Measurements from ENCODE around the gene APOL6.
"Not testable (repeated sequence)": the region's sequence is repeated elsewhere in the genome, so short reads cannot be mapped to it uniquely, and the experiment has no call there.

APOL6 gene

GRCh38 chr22:35618427-35619223, 29.6 kb upstream of the APOL6 start:
- no peak for DNase-seq (ENCODE audit: low read depth)

GRCh38 chr22:35619336-35620094, 28.7 kb upstream of the APOL6 start:
- DNase-seq (ENCODE audit: low read depth), result no peak

- no peak for DNase-seq (ENCODE audit: low read depth)
These were observed 27.5 kb upstream of the APOL6 start for GRCh38 chr22:35620624-35621251.

DNA sequence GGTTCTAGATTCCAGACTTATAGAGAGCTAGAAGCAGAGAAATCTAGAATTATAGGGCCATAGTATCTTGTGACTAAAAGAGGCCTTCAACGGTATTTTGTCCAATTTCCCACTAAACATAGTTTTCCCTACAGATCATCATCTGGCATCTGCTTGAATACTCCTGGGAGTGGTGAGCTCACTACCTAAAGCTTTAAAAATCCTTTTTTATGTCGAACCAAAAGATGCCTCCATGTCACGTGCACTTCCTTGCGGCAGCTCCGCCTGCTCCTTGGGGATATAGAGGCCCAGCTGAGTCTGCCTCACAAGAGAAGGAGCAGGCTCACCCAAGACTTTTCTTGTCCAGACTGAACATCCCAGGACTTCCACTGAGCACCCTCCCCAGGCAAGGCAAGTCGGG, 26.8 kb upstream of the APOL6 start:
- DNase-seq (ENCODE audit: low read depth), result no peak

DNA sequence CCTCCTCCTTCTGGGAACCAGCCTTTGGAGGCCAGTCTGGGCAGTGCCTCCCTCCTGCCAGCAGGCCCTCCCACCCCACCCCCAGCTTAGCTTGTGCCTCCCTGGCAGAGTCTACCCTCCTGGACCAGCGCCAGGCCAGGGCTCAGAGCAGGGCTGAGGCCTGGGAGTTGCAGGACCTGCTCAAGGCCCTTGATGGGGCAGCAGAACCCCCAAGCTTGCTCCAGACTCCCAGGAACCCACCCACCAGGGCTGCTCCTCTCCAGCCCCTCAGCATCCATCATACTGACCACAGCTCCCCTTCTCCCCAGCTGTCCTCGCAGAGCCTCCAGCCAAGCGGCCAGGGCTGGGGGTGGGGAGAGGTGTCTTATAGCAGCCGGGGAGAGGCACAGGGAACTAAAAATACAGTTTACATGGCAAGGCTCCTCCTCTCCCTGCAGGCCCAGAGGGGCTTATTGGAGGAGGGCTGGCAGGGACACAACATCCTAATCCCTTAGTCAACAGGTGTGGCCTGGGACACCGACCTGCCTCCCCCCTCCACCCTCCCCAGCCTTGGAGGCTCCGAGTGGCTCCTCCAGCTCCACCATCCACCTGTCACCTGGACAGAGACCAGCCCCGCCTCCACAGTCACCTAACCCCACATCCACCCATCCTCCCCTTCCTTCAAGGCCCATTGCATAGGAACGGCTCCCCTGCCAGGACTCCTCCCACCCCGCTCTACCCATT, 25.9 kb upstream of the APOL6 start:
- no peak for DNase-seq (ENCODE audit: low read depth)

GRCh38 chr22:35623885-35624284, 24.4 kb upstream of the APOL6 start:
- not testable (repeated sequence) for DNase-seq (ENCODE audit: low read depth)

DNA sequence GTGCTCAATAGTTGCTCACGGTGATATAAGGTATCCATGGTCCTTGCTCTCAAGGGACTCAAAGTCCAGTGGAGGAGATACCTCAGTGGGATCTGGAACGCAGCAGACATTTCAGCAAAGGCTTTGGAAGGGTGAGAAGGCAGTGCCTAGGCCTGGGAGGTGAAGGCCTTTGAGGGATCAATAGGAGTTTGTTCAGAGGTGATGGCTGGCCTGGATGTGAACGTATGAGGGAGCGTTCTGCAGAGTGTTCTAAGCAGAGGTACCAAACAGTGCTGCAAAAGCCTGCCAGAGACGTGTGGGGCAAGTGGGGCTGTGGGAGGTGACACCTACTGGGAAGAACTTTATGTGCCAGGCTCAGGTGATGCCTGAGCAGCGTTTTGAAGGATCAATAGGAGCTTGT, 23.7 kb upstream of the APOL6 start:
- DNase-seq (ENCODE audit: low read depth), result no peak

- no peak for DNase-seq (ENCODE audit: low read depth)
These were observed 22.3 kb upstream of the APOL6 start for GRCh38 chr22:35625763-35626432.

DNA sequence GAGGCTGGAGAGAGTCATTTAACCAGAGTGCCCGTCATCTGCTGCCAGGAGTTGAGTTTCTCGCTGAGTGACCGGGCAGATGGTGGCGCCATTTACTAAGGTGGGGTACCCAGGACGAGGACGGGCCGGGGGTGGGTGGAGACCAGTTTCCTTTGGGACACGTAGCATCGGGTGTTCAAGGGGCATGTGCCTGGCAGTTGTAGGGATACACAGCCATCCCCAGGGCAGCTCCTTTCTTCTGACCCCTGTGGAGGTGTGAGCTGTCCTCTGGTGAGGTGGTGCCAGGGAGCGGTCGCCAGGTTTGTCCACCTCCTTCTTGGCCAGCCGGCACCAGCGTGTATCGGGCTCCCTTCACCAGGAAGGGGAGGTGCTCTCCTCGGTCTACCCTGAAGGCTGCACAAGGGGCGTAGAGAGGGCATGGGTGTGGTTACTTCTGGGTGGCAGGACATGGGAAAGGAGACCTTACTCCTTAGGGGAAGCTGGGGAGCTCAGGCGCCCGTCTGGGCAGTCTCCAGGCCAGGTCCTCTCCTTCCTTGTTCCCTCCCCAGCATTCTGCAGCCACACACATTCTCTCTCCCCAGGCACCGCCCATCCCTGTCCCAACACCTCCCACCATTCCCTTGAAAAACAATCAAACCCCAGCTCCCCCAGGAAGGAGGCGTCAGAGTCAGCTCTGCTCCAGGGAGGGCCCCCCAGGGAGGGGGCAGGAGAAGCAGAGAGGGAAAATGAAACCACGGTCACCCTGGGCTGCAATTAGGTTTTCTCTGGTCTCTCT, 20.8 kb upstream of the APOL6 start:
- DNase-seq (ENCODE audit: low read depth), result peak; percentile 41

DNA sequence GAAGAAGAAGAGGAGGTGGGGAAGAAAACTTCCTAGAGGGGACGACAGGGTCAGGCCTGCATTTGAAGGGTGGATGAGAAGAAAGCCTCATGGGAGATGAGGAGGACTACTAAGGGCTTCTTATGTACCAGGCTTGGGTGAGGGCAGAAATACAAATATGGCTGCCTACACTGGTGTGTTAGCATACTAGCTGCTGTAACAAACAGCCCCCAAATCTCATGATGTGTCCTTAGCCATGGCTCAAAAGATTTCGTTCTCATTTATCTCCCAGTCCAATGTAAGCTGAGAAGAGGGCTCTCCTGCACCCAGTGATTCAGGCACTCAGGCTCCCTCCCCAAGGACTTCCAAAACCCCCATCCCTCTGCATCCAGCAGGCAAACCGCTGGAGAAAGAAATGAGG, 19.5 kb upstream of the APOL6 start:
- no peak for DNase-seq (ENCODE audit: low read depth)

- DNase-seq (ENCODE audit: low read depth), result no peak
These were observed 18.6 kb upstream of the APOL6 start for GRCh38 chr22:35629406-35630216.

- DNase-seq (ENCODE audit: low read depth), result no peak
These were observed 17.9 kb upstream of the APOL6 start for GRCh38 chr22:35630387-35630793.

DNA sequence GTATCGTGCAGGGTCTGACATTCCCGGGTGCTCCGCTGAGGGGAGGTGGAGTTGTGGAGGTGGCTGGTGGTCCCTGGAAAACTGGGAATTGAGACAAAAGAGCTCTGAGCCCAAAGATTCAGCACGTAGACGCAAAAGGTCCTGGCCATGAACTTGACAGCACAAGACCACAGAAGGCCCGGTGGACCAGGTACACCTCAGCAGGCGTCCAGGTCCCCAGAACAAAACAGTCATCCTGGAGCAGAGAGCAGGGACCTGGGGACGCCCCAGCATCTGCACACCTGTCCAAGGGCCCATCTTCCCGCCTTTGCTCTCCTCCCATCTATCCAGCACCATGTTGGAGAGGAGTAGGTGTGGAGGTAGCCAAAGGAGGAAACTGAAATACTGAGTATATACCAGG, 17.4 kb upstream of the APOL6 start:
- DNase-seq (ENCODE audit: low read depth), result no peak

- no peak for DNase-seq (ENCODE audit: low read depth)
These were observed 16.6 kb upstream of the APOL6 start for GRCh38 chr22:35631597-35631996.

DNA sequence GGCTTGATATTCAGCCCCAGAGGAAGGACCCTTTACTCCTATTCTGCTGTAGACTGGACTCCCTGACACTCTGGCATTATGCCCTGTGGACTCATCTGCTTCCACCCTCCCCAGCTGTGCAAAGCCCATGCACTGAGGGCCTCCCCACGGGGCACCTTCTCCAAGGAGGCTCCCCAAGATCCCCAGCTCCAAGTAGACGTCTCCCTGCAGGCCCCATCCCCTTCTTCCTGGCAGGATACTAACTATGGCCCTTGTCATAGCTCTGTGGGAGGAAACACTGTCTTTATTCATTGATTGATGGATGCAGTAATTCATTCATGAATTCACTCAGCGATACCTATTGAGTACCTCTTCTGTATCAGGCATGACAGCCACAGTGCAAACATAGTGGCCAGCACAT, 15.3 kb upstream of the APOL6 start:
- no peak for DNase-seq (ENCODE audit: low read depth)

- no peak for DNase-seq (ENCODE audit: low read depth)
These were observed 14.7 kb upstream of the APOL6 start for GRCh38 chr22:35633520-35633919.

DNA sequence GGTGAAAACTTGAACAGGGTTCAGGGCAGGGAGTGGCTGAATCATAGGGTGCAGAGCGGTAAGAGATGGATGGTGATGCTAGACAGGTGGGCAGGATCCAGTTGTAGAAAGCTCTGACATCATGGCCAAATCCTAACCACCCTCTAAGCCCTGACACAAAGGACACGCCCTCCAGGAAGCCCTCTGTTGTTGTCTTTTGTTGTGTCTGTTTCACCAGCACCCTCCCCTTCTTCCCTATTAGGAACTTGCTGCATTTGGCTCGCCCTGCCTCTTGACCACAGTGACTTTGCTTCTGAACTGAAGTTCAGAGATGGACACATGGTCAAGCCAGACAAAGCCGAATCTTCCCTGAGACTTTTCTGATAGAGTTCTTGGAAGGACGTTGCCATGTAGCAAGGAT, 14.2 kb upstream of the APOL6 start:
- no peak for DNase-seq (ENCODE audit: low read depth)

DNA sequence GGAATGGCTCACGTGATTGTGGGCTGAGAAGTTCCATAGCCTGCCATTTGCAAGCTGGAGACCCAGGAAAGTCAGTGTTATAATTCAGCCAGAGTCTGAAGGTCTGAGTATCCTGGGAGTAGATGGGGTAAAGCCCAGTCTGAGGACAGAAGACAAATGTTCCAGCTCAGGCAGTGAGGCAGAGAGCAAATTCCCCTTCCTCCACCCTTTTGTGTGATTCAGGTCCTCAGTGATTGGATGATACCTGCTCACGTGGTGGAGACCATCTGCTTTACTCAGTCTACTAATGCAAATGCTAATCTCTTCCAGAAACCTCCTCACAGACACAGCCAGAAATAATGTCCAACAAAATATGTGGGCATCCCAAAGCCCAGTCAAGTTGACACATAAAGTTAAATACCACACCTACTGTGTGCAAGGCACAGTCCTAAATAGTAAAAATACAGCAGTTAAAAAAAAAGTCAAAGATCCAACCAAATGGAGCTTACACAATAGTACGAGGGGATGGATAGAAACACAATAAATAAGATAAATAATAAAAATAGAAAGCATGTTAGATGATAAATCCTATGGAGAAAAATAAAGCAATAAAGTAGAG, 13.2 kb upstream of the APOL6 start:
- DNase-seq (ENCODE audit: low read depth), result no peak

GRCh38 chr22:35637254-35637653, 11.0 kb upstream of the APOL6 start:
- no peak for DNase-seq (ENCODE audit: low read depth)

DNA sequence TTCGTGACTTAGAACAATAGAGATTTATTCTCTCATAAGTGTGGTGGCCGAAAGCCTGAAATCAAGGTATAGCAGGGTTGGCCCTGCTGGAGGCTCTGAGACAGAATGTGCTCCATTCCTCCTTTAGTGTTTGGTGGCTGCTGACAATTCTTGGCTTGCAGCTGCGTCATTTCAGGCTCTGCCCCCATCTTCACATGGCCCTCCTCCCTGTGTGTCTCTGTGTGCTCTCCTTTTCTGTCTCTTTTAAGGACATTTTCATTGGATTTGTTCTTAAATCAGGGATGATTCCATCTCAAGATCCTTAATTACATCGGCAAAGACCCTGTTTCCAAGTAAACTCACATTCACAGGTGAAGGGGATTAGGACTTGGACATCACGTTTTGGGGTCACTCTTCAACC, 10.2 kb upstream of the APOL6 start:
- no peak for DNase-seq (ENCODE audit: low read depth)

Data from stimulated activated CD8-positive, alpha-beta memory T cell treated with anti-CD3 and anti-CD28 coated beads, Interleukin-7, amount 100 ng/mL, for 24 hours (primary cell).